Measurements from ENCODE around the gene ZNF90.

ZNF90 gene

DNA sequence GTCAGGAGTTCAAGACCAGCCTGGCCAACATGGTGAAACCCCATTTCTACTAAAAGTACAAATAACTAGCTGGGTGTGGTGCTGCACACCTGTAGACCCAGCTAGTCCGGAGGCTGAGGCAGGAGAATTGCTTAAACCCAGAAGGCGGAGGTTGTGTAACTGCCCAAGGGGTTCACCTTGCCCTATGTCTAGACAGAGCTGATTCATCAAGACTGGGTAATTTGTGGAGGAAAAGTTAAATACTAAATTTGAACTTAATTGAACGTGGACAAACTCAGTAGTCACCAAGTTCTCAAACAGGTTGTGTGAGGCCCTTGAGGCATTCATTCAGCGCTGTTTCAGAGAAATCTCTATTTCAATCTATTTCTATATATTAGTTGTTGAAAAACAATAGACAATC, 75.5 kb downstream of the ZNF90 start:
- Mint-ChIP-seq H3K27ac (no peak overlapping the region), H3K36me3 (peaks cover 1% of the 10 kb centered on the region), H3K4me1 (no peaks in the 10 kb centered on the region), H3K9me3 (peaks cover 24% of the 10 kb centered on the region), H3K4me3 (no peak overlapping the region), H3K27me3 (no peaks in the 10 kb centered on the region)
- no peak for DNase-seq
- CTCF ChIA-PET: no interaction called here

DNA sequence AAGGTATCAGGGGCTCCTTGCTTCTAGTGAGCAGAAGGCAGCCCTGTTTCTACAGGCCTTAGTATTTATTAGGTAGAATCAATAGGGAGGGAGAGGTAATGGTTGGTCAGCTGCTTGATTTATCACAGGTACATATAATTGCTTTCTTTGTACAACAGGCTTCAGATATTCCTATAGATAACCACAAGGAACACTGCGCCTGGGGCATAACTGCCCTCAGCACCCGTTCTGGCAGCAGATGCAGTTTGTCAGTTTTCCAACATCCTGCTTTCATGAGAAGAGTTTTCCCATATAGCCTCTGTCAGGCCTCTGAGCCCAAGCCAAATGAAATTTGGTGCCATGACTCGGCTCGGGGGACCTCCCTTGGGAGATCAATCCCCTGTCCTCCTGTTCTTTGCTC, 76.8 kb downstream of the ZNF90 start:
- no peaks in the 10 kb centered on the region for H3K27me3 Mint-ChIP-seq
- peaks cover 35% of the 10 kb centered on the region for H3K9me3 Mint-ChIP-seq
- no peaks in the 10 kb centered on the region for H3K4me1 Mint-ChIP-seq
- CTCF ChIA-PET: no interaction called here
- no peak for DNase-seq
- no peak overlapping the region for H3K4me3 Mint-ChIP-seq
- peaks cover 1% of the 10 kb centered on the region for H3K36me3 Mint-ChIP-seq
- no peak overlapping the region for H3K27ac Mint-ChIP-seq

DNA sequence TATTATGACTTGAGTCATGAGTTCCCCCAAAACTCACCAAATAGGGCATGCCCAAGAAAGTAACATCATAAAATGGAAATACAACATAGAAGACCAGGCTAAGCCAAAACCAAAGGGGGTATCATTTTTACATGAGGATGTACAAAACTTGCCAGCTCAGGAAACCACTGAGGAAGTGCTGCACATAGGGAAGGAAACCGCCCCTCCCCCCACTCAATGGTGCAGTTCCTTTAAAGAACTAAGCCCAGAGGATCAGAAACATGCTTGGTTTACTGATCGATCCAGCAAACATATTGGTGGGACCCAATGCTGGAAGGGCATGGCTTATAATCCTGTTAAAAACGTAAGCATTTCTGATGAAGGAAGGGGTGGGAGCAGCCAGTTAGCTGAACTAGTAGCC, 85.0 kb downstream of the ZNF90 start:
- Mint-ChIP-seq H3K27ac (no peak overlapping the region), H3K4me3 (no peak overlapping the region), H3K36me3 (peaks cover 20% of the 10 kb centered on the region), H3K27me3 (no peaks in the 10 kb centered on the region), H3K9me3 (peaks cover 56% of the 10 kb centered on the region), H3K4me1 (peaks cover 19% of the 10 kb centered on the region)
- DNase-seq: peak; percentile 24
- CTCF ChIA-PET: no interaction called here

DNA sequence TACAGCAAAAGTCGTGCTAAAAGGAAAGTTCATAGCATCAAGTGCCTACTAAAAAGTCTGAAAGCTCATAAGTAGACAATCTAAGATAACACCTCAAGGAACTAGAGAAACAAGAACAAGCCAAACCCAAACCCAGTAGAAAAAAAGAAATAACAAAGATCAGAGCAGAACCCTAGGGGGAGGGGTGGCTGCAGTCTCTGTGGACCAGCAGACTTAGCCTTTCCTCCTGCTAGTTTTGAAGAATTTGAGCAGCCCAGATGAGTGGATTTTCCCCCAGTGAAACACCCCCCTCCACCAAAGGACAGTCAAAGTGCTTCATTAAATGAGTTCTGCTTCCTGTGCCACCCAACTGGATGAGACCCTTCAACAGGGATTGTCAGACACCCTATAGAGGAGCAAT, 86.7 kb downstream of the ZNF90 start:
- DNase-seq: no peak
- CTCF ChIA-PET: no interaction called here
- H3K9me3 Mint-ChIP-seq: peaks cover 52% of the 10 kb centered on the region
- H3K27ac Mint-ChIP-seq: no peak overlapping the region
- H3K4me1 Mint-ChIP-seq: peaks cover 19% of the 10 kb centered on the region
- peaks cover 30% of the 10 kb centered on the region for H3K36me3 Mint-ChIP-seq
- no peak overlapping the region for H3K4me3 Mint-ChIP-seq
- H3K27me3 Mint-ChIP-seq: no peaks in the 10 kb centered on the region

DNA sequence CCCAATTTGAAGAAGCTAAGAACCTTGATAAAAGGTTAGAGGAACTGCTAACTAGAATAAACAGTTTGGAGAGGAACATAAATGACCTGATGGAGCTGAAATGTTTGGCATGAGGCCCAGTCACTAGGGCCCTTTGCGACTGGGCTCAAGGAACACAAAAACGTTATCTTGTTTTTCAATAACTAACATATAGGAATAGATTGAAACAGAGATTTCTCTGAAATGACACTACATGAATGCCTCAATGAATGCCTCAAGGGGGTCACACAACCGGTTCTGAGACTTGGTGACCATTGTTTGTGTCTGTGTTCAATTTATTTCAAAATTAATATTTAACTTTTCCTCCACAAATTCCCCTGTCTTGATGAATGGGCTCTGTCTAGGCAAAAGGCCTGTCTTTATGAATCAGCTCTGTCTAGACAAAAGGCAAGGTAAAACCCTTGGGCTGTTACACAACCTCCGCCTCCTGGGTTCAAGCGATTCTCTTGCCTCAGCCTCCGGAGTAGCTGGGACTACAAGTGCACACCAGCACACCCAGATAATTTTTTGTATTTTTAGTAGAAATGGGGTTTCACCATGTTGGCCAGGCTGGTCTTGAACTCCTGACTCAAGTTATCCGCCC, 88.3 kb downstream of the ZNF90 start:
- CTCF ChIA-PET: interaction anchor here (0.6 kb wide), 1 partner anchor 290 kb away, joined by 4 read pairs; no protein-coding TSS in a partner anchor
- Mint-ChIP-seq H3K27ac (no peak overlapping the region), H3K9me3 (peaks cover 51% of the 10 kb centered on the region), H3K36me3 (peaks cover 44% of the 10 kb centered on the region), H3K4me3 (no peak overlapping the region), H3K4me1 (peaks cover 21% of the 10 kb centered on the region), H3K27me3 (no peaks in the 10 kb centered on the region)
- no peak for DNase-seq

DNA sequence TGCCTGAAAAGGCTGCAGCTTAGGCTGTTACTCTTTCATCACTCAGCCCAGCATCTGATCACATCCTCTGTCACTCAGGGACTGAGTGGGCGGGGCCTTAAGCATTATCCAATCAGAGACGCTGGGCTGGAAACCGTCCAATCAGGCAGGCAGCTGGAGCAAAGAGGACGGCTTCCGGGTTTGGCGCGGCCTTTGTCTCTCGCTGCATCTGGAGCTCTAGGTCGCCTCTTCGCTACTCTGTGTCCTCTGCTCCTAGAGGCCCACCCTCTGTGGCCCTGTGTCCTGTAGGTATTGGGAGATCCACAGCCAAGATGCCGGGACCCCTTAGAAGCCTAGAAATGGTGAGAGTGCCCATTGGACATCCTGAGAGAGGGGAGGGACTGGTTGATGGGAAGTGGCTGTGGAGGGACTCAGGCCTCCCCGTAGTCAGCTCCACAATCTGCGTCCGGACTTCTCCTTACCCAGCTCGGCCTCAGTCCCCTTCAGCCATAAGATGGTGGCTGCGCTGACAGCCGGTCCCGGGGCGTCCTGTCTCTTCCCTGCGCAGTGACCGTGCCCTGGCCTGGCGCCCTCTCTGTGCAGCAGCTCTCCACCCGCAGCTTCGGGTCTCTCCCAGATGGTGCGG, 89.3 kb downstream of the ZNF90 start, which contains the start of gene ZNF486:
TSS of gene ZNF486 (plus strand) at position 195 of the 625 bp plus-strand sequence. CDS start at position 312, 117 bp downstream.
- Mint-ChIP-seq H3K36me3 (peaks cover 55% of the 10 kb centered on the region), H3K27me3 (no peaks in the 10 kb centered on the region), H3K4me3 (peak within 1 kb of the TSS; percentile 95), H3K9me3 (peaks cover 56% of the 10 kb centered on the region), H3K27ac (peak within 1 kb of the TSS; percentile 95), H3K4me1 (peaks cover 23% of the 10 kb centered on the region)
- CTCF ChIA-PET: interaction anchor here (1.2 kb wide), 1 partner anchor 71 kb away, joined by 3 read pairs; no protein-coding TSS in a partner anchor
- DNase-seq: peak; percentile 94

DNA sequence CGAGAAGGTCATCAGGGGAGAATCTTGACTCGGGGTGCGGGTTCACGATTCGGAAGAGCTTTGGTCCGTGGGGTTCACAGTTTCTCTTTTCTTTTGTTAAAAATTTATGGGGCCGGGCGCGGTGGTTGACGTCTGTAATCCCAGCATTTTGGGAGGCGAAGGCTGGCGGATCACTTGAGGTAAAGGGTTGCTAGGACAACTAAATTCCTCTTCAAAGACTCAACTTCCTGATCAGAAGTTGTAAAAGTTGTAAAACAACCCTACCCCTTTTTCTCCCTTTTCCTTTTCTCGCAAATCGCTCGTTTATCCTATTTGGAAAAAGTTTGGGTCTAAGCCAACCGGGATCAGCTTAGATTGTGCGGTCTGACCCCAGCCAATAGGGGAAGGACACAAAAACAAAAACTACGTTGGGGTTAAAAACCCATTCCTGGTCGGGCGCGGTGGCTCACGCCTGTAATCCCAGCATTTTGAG, 89.9 kb downstream of the ZNF90 start:
- peak; percentile 44 for DNase-seq
- Mint-ChIP-seq H3K27me3 (no peaks in the 10 kb centered on the region), H3K9me3 (peaks cover 50% of the 10 kb centered on the region), H3K4me1 (peaks cover 18% of the 10 kb centered on the region), H3K27ac (peak overlapping the region; percentile 95), H3K36me3 (peaks cover 58% of the 10 kb centered on the region), H3K4me3 (peak overlapping the region; percentile 95)
- CTCF ChIA-PET: interaction anchor here (1.2 kb wide), 1 partner anchor 70 kb away, joined by 3 read pairs; no protein-coding TSS in a partner anchor

All from activated naive CD4-positive, alpha-beta T cell treated with anti-CD3 and anti-CD28 coated beads, Interleukin-2, amount 10 ng/mL, durations not matched to agents 7 days and 5 days (primary cell).